Thymus (tissue), 14 donors: ENCODE results near the gene AEBP1. TPM values are rescaled to one million over a fixed set of nuclear protein-coding genes. Genes with fewer than 3 reads are reported as not detected.

Experiments
- DNase-seq, 9 donors: peaks; one replicate each; pipeline ENCODE4 v3.0.0-alpha.2; 2013; ENCODE audit warnings: low spot score in 9 of 9, low read depth in 6 of 9, missing footprints in 1 of 9
- H3K27ac ChIP-seq, 2 donors: one replicate each; pipeline ENCODE4 v1.5.1; 2013; ENCODE audit warnings: control low read depth in 1 of 2, low read depth in 1 of 2, low read length in 1 of 2, mild to moderate bottlenecking in 1 of 2, moderate library complexity in 1 of 2
- H3K27me3 ChIP-seq, 2 donors: one replicate each; pipeline ENCODE4 v1.5.1; 2013; ENCODE audit warnings: low read length in 1 of 2; ENCODE audit not compliant: control insufficient read depth in 2 of 2, insufficient read depth in 1 of 2
- H3K36me3 ChIP-seq, 2 donors: one replicate each; pipeline ENCODE4 v1.5.1; 2013; ENCODE audit warnings: low read length in 1 of 2, mild to moderate bottlenecking in 1 of 2, moderate library complexity in 1 of 2; ENCODE audit not compliant: control insufficient read depth in 2 of 2, insufficient read depth in 2 of 2
- H3K4me1 ChIP-seq, 2 donors: one replicate each; pipeline ENCODE4 v1.5.1; 2013; ENCODE audit warnings: low read length in 2 of 2; ENCODE audit not compliant: control insufficient read depth in 2 of 2, insufficient read depth in 2 of 2
- H3K4me3 ChIP-seq, 2 donors: one replicate each; pipeline ENCODE4 v1.5.1; 2013; ENCODE audit warnings: low read length in 2 of 2, control low read depth in 1 of 2, mild to moderate bottlenecking in 1 of 2
- H3K9me3 ChIP-seq, 2 donors: one replicate each; pipeline ENCODE4 v1.5.1; 2013; ENCODE audit warnings: low read length in 1 of 2, mild to moderate bottlenecking in 1 of 2; ENCODE audit not compliant: control insufficient read depth in 2 of 2, insufficient read depth in 1 of 2
- WGBS: extraction: QIAGEN DNeasy Blood & Tissue Kit; methylation state at CpG from one replicate; pipeline ENCODE4 v1.1.7; 2013; 5-methylcytosine and 5-hydroxymethylcytosine counted together
- long read RNA-seq, 10 donors: transcript quantifications; one replicate each; lab custom pipeline, GENCODE V29; 2026
- polyA plus RNA-seq: library from polyadenylated mRNA; stranded (reverse); fragments of 200-250 nt; gene quantifications from one replicate; pipeline ENCODE4 v1.2.3, GENCODE V29; 2013
- total RNA-seq: library from RNA; stranded (reverse); fragments of 120-200 nt; gene quantifications from one replicate; pipeline ENCODE4 v1.2.4, GENCODE V29; 2013
- donor health status: healthy.

Gene AEBP1
- total RNA-seq (57.4 TPM), polyA plus RNA-seq (126 TPM)
- long read RNA-seq, donor 1, result 0 reads
- long read RNA-seq, donor 2, result 0 reads
- long read RNA-seq, donor 3, full-length matches to known transcripts, result 15 of 64 reads
- long read RNA-seq, donor 3, partial matches to known transcripts, result 49 of 64 reads
- long read RNA-seq, donor 3, other reads (novel, unspliced or antisense), result 0 of 64 reads
- long read RNA-seq, donor 4, full-length matches to known transcripts, result 9 of 32 reads
- long read RNA-seq, donor 4, partial matches to known transcripts, result 23 of 32 reads
- long read RNA-seq, donor 4, other reads (novel, unspliced or antisense), result 0 of 32 reads
- long read RNA-seq, donor 5, full-length matches to known transcripts, result 5 of 38 reads
- long read RNA-seq, donor 5, partial matches to known transcripts, result 33 of 38 reads
- long read RNA-seq, donor 5, other reads (novel, unspliced or antisense), result 0 of 38 reads
- long read RNA-seq, donor 6, full-length matches to known transcripts, result 11 of 146 reads
- long read RNA-seq, donor 6, partial matches to known transcripts, result 98 of 146 reads
- long read RNA-seq, donor 6, other reads (novel, unspliced or antisense), result 37 of 146 reads
- long read RNA-seq, donor 7, full-length matches to known transcripts, result 6 of 16 reads
- long read RNA-seq, donor 7, partial matches to known transcripts, result 10 of 16 reads
- long read RNA-seq, donor 7, other reads (novel, unspliced or antisense), result 0 of 16 reads
- long read RNA-seq, donor 8, full-length matches to known transcripts, result 7 of 50 reads
- long read RNA-seq, donor 8, partial matches to known transcripts, result 43 of 50 reads
- long read RNA-seq, donor 8, other reads (novel, unspliced or antisense), result 0 of 50 reads
- long read RNA-seq, donor 9, full-length matches to known transcripts, result 8 of 22 reads
- long read RNA-seq, donor 9, partial matches to known transcripts, result 14 of 22 reads
- long read RNA-seq, donor 9, other reads (novel, unspliced or antisense), result 0 of 22 reads
- long read RNA-seq, donor 10, full-length matches to known transcripts, result 9 of 62 reads
- long read RNA-seq, donor 10, partial matches to known transcripts, result 53 of 62 reads
- long read RNA-seq, donor 10, other reads (novel, unspliced or antisense), result 0 of 62 reads

DNA sequence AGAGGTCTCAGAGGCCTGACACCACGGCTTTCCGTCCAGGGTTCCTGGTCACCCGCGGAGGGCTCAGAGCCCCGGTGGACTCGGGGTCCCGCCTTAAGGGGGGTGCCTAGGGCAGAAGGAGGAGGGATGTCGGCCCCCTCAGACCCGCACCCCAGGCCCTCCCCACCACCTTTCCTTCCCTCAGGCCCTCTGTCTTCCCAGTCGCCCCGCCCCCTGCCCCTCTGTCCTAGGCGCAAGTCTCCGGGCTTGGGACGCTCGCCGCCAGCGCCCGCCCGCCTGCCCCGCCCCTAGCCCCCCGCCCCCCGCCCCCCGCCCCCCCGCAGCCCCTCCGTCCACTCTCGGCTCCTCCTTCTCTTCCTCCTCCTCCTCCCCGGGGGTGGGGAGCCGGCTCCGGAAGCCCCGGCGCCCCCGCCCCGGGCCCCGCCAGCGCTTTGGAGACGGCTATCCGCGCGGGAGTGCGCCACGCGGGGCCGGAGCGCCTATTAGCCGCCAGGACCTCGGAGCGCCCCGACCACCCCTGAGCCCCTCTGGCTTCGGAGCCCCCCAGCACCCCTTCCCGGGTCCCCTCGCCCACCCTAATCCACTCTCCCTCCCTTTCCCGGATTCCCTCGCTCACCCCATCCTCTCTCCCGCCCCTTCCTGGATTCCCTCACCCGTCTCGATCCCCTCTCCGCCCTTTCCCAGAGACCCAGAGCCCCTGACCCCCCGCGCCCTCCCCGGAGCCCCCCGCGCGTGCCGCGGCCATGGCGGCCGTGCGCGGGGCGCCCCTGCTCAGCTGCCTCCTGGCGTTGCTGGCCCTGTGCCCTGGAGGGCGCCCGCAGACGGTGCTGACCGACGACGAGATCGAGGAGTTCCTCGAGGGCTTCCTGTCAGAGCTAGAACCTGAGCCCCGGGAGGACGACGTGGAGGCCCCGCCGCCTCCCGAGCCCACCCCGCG is at the start of gene AEBP1:
TSS of gene AEBP1 (plus strand) at position 423 of the 937 bp plus-strand sequence. CDS start at position 744, 321 bp downstream.
- Histone ChIP-seq H3K36me3 (peaks cover 28 to 37% of the 10 kb centered on the region in 2 donors), H3K27me3 (peaks cover 0 to 8% of the 10 kb centered on the region in 2 donors), H3K4me1 (peaks cover 53 to 91% of the 10 kb centered on the region in 2 donors), H3K4me3 (peak within 1 kb of the TSS; percentile 87 to 93), H3K9me3 (peaks cover 0 to 5% of the 10 kb centered on the region in 2 donors), H3K27ac (peak within 1 kb of the TSS; percentile 80 to 100)
- DNase-seq, result peak in 2 of 9 donors; percentile 63 to 78
- 3% methylated on average over 85 of the region's 87 CpGs for WGBS

DNA sequence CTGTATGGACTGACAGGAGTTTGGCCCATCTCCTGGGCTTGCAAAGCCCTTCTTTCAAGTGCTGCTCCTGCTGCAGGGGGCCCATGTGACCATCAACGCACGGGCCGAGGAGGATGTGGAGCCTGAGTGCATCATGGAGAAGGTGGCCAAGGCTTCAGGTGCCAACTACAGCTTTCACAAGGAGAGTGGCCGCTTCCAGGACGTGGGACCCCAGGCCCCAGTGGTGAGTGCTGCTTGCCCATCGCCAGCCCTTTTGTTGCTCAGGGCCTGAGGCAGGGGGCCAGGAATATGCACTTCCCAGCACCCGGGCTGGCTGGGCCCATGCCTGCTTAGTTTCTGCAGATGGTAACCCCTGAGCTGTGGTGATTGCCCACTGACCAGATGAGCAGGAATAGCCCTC is 47.5 kb upstream of the AEBP1 start:
- H3K36me3 ChIP-seq, result peaks cover 69 to 88% of the 10 kb centered on the region in 2 donors
- no peak overlapping the region for H3K4me3 ChIP-seq
- H3K27ac ChIP-seq, result no peak overlapping the region
- no peaks in the 10 kb centered on the region for H3K27me3 ChIP-seq
- H3K4me1 ChIP-seq, result peaks cover 0 to 3% of the 10 kb centered on the region in 2 donors
- no peak for DNase-seq
- H3K9me3 ChIP-seq, result no peaks in the 10 kb centered on the region
- 97% methylated on average over 7 of the region's 7 CpGs for WGBS

DNA sequence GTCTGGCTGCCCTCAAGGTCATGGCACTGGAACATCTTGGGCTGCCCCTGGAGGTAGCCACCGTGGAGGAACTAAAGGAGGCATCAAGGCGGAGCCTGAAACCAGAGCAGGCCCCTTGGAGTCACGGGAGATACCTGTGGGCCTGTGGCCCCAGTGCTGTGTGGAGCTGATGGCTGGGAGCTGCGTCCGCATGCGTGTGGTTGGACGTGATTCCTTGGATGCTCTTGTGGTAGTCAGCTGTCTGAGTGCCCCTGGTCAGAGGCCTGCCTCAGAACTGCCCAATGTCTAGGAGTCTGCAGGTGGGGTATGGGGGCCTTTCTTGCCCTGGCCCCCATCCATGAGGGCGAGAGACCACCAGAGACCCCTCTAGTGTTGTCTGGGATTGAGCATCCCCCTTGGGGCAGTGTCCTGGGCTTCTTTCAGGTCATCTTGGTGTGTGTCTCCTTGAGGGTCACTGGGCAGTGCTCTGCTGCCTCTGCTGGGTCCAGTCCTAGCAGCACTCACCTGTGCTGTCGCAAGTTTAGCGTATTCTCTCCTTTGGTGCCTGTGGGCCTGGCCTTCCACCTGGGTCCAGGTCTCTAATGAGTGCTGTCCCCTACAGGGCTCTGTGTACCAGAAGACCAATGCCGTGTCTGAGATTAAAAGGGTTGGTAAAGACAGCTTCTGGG is 46.8 kb upstream of the AEBP1 start:
- no peak for DNase-seq
- Histone ChIP-seq H3K27me3 (no peaks in the 10 kb centered on the region), H3K4me1 (peaks cover 0 to 3% of the 10 kb centered on the region in 2 donors), H3K9me3 (no peaks in the 10 kb centered on the region), H3K4me3 (no peak overlapping the region), H3K27ac (no peak overlapping the region), H3K36me3 (peaks cover 70 to 88% of the 10 kb centered on the region in 2 donors)
- WGBS, result 98% methylated on average over 11 of the region's 11 CpGs

DNA sequence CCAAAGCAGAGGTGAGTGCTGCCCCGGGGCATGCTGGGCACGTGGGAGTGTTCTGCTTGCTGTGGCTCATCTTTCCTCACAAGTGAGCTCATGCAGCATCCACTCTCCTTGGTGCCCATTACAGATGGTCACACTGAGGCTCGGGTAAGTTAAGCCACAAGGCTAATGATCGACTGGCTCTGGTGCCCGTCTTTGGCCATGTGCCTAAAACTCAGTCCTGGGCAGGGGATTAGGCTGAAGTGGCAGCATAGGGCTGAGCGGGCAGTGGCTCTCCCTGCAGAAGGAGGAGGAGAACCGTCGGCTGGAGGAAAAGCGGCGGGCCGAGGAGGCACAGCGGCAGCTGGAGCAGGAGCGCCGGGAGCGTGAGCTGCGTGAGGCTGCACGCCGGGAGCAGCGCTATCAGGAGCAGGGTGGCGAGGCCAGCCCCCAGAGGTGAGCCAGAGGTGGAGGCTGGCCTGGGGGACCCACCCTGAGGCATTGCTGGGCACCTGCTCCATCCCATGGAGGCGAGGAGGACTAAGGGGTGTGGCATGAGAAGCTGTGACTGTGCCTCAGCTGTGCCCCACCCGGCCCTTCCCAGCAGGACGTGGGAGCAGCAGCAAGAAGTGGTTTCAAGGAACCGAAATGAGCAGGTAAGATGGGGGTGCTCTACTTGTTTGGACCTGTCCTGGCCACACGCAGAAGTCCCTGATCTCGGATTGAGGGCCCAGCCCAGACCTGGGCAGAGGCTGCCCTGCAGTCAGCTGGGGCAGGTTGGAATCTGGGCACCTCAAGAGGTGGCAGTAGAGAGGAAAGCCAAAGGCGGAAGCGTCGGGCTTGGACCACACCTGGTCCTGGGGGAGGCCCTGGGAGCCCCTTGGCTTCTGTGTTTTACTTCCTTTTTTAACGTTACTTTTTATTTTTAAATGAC is 46.0 kb upstream of the AEBP1 start:
- H3K4me1 ChIP-seq, result peaks cover 0 to 3% of the 10 kb centered on the region in 2 donors
- WGBS, result 96% methylated on average over 30 of the region's 30 CpGs
- no peak overlapping the region for H3K27ac ChIP-seq
- H3K36me3 ChIP-seq, result peaks cover 69 to 84% of the 10 kb centered on the region in 2 donors
- H3K27me3 ChIP-seq, result no peaks in the 10 kb centered on the region
- no peak overlapping the region for H3K4me3 ChIP-seq
- no peaks in the 10 kb centered on the region for H3K9me3 ChIP-seq
- no peak for DNase-seq

DNA sequence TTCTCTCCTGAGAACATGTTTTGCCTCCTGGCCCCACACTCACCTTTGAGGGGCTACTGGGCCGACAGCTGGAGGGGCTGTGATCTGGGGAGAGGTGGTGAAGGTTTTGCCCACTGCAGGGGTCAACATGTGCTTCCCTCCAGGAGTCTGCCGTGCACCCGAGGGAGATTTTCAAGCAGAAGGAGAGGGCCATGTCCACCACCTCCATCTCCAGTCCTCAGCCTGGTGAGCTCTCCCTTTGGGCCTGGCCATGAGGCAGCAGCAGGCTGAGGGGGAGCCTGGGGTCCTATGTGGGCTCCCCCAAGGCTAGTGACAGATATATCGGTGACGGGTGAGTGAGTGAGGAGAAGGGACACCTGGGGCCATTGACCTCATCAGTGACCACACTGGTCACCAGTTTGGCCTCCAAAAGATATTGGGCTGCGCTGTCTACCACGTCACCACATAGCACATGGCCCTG is 45.4 kb upstream of the AEBP1 start:
- no peaks in the 10 kb centered on the region for H3K9me3 ChIP-seq
- no peak overlapping the region for H3K4me3 ChIP-seq
- peaks cover 68 to 79% of the 10 kb centered on the region in 2 donors for H3K36me3 ChIP-seq
- H3K27me3 ChIP-seq, result peaks cover 0 to 4% of the 10 kb centered on the region in 2 donors
- WGBS, result 94% methylated on average over 7 of the region's 7 CpGs
- DNase-seq, result no peak
- peak overlapping the region in 1 of 2 donors; percentile 78 for H3K27ac ChIP-seq
- H3K4me1 ChIP-seq, result peaks cover 0 to 7% of the 10 kb centered on the region in 2 donors

DNA sequence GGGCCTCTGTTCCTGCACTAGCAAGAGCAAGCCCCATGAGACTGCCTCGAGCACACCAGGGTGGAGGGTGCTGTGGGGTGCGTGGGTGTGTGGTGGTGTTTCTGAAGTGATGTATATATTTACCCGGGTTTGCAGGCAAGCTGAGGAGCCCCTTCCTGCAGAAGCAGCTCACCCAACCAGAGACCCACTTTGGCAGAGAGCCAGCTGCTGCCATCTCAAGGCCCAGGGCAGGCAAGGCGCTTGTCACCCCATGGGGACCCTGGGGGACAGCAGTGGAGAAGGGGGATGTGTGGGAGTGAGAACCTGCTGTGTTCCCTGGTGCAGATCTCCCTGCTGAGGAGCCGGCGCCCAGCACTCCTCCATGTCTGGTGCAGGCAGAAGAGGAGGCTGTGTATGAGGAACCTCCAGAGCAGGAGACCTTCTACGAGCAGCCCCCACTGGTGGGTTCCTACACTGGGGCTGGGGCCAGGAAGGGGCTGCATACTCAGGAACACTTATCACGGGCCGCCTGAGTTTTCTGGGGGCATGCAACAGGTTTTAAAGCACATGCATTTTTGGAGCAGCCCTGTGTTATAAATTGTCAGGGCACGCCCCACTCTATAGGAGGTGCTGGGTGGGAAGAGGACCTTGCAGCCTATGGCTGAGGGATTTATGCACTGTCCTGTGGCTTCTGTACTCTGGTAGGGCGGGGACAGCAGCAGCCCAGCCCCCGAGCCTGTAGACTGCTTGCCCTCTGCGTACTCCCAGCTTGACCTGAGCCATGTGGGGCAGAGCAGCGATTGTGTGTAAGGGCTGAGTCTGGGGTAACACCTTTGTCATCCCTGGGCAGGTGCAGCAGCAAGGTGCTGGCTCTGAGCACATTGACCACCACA is 44.7 kb upstream of the AEBP1 start:
- H3K27ac ChIP-seq, result no peak overlapping the region
- peaks cover 0 to 11% of the 10 kb centered on the region in 2 donors for H3K27me3 ChIP-seq
- H3K4me3 ChIP-seq, result no peak overlapping the region
- H3K36me3 ChIP-seq, result peaks cover 68 to 77% of the 10 kb centered on the region in 2 donors
- no peaks in the 10 kb centered on the region for H3K9me3 ChIP-seq
- peaks cover 0 to 12% of the 10 kb centered on the region in 2 donors for H3K4me1 ChIP-seq
- DNase-seq, result peak in 1 of 9 donors; percentile 47
- WGBS, result 90% methylated on average over 14 of the region's 14 CpGs
